Endothelial cell of umbilical vein (primary cell): ENCODE results near the gene PSMC6. TPM values are rescaled to one million over a fixed set of nuclear protein-coding genes. Genes with fewer than 3 reads are reported as not detected.
A peak's percentile ranks its signal among the peaks of the same experiment; 100 is the strongest.

Experiments used
- BruUV-seq: library from RNA; stranded (reverse); fragments of 400-500 nt; replicated peaks from 2 replicates; lab custom pipeline; 2021; lab: Mats Ljungman, UMichigan
- CTCF ChIA-PET: fragments of 300-600, 350-600 bp; sonication (Branson Sonifier 250); formaldehyde crosslinking; loops from one replicate; lab custom pipeline; 2021; ENCODE audit warnings: antibody characterized with exemption, inconsistent platforms; lab: Charles Lee
- POLR2A ChIA-PET: fragments of 300-600, 350-600 bp; sonication (Branson Sonifier 250); formaldehyde crosslinking; loops from one replicate; lab custom pipeline; 2021; ENCODE audit warnings: antibody characterized with exemption, inconsistent platforms; lab: Charles Lee
- DNase-seq: peaks from one replicate; pipeline ENCODE4 v3.0.0-alpha.2; 2011; ENCODE audit warnings: low read depth, low spot score
- FAIRE-seq: peaks from 2 replicates; lab custom pipeline; 2011; peaks lifted over from hg19 to GRCh38; lab: Jason Lieb, UNC
- H2AFZ ChIP-seq: 2 replicates; pipeline ENCODE4 v1.6.0; 2012; ENCODE audit warnings: low read depth, low read length, control low read depth, inconsistent platforms
- H3K27ac ChIP-seq: 2 replicates; pipeline ENCODE4 v1.5.1; 2011; ENCODE audit warnings: low read depth, mild to moderate bottlenecking, control low read depth, low read length, moderate library complexity; ENCODE audit not compliant: insufficient read depth
- H3K27me3 ChIP-seq, 2 experiments: 2 replicates each; pipeline versions ENCODE4 v1.6.0 to v1.6.1; 2011; ENCODE audit warnings: low read length in 2 of 2, mixed read lengths in 1 of 2; ENCODE audit not compliant: control insufficient read depth in 2 of 2, insufficient read depth in 2 of 2
- H3K36me3 ChIP-seq, 2 experiments: 2 replicates in 1 of 2; 3 replicates in 1 of 2; pipeline ENCODE4 v1.5.1; 2011; ENCODE audit warnings: low read length in 2 of 2, mild to moderate bottlenecking in 1 of 2, moderate library complexity in 1 of 2; ENCODE audit not compliant: control insufficient read depth in 2 of 2, insufficient read depth in 2 of 2; ENCODE audit errors: extremely low read depth in 1 of 2
- H3K4me1 ChIP-seq: 3 replicates; pipeline ENCODE4 v1.5.1; 2011; ENCODE audit warnings: mild to moderate bottlenecking, low read length; ENCODE audit not compliant: control insufficient read depth, insufficient read depth; ENCODE audit errors: extremely low read depth
- H3K4me2 ChIP-seq: 2 replicates; pipeline ENCODE4 v1.6.1; 2011; ENCODE audit warnings: low read length, control low read depth, mixed read lengths; ENCODE audit not compliant: insufficient read depth
- H3K4me3 ChIP-seq, 3 experiments: fragments of 200-600 bp in 1 of 3; sonication (generic), shearing (Covaris generic) in 1 of 3; replicated peaks in 1 of 3; 2 replicates each; pipeline ENCODE4 v1.5.1; 2011 to 2016; ENCODE audit warnings: control low read depth in 3 of 3, low read length in 3 of 3, mild to moderate bottlenecking in 2 of 3, inconsistent platforms in 1 of 3, low read depth in 1 of 3, moderate library complexity in 1 of 3; ENCODE audit not compliant: insufficient read depth in 1 of 3
- H3K79me2 ChIP-seq: 2 replicates; pipeline ENCODE4 v1.6.0; 2012; ENCODE audit warnings: low read length, inconsistent platforms; ENCODE audit not compliant: control insufficient read depth, insufficient read depth
- H3K9ac ChIP-seq: replicated peaks from 2 replicates; pipeline ENCODE3; 2011; ENCODE audit warnings: low read length, control low read depth; ENCODE audit not compliant: insufficient read depth; ENCODE audit errors: extremely low read depth
- H3K9me1 ChIP-seq: replicated peaks from 3 replicates; pipeline ENCODE4 v1.6.0; 2011; ENCODE audit warnings: mild to moderate bottlenecking, low read length; ENCODE audit not compliant: control insufficient read depth, insufficient read depth; ENCODE audit errors: extremely low read depth
- H3K9me3 ChIP-seq: replicated peaks from 2 replicates; pipeline ENCODE4 v1.5.1; 2012; ENCODE audit warnings: low read length, inconsistent platforms; ENCODE audit not compliant: control insufficient read depth, insufficient read depth
- H4K20me1 ChIP-seq: replicated peaks from 2 replicates; pipeline ENCODE3; 2011; ENCODE audit warnings: mild to moderate bottlenecking, low read length; ENCODE audit not compliant: control insufficient read depth, insufficient read depth; ENCODE audit errors: extremely low read depth
- EZH2 ChIP-seq: IDR thresholded peaks from 2 replicates; pipeline ENCODE4 v1.6.1; 2012; ENCODE audit warnings: borderline replicate concordance, low read depth, mild to moderate bottlenecking, moderate library complexity, low read length, inconsistent platforms; ENCODE audit not compliant: severe bottlenecking
- FOS ChIP-seq: IDR thresholded peaks from 2 replicates; pipeline ENCODE4 v1.6.1; 2011; ENCODE audit warnings: mild to moderate bottlenecking, low read length, moderate library complexity, borderline replicate concordance; ENCODE audit not compliant: insufficient read depth
- GATA2 ChIP-seq: IDR thresholded peaks from 2 replicates; pipeline ENCODE4 v1.7.0; 2011; ENCODE audit warnings: low read depth, mild to moderate bottlenecking, moderate library complexity, mixed read lengths, low read length; ENCODE audit not compliant: insufficient read length, insufficient read depth
- JUN ChIP-seq: IDR thresholded peaks from 2 replicates; pipeline ENCODE4 v1.6.1; 2011; ENCODE audit warnings: borderline replicate concordance, low read depth; ENCODE audit not compliant: insufficient read length, insufficient read depth
- MAX ChIP-seq: IDR thresholded peaks from 2 replicates; pipeline ENCODE4 v1.6.1; 2011; ENCODE audit not compliant: insufficient read depth, insufficient read length
- MYC ChIP-seq: IDR thresholded peaks from one replicate; pipeline ENCODE4 v1.6.1; 2011; ENCODE audit warnings: mild to moderate bottlenecking, low read depth, low read length
- POLR2A ChIP-seq: IDR thresholded peaks from 2 replicates; pipeline ENCODE4 v1.6.1; 2012; ENCODE audit warnings: low read depth, mild to moderate bottlenecking, control low read depth, low read length
- POLR2AphosphoS5 ChIP-seq: IDR thresholded peaks from 2 replicates; pipeline ENCODE4 v1.6.1; 2012; ENCODE audit warnings: low read depth, mild to moderate bottlenecking, control low read depth, low read length, moderate library complexity; ENCODE audit not compliant: insufficient read depth
- dilution Hi-C: fragments of 300-500 bp; cut with MboI; formaldehyde crosslinking; loops from one replicate; pipeline ENCODE4 v1.15.0; 2019; ENCODE audit warnings: low sequenced_read_pairs; ENCODE audit not compliant: extremely low pct_ligation_motif_present
- intact Hi-C: fragments of 100-400 bp; cut with micrococcal nuclease; formaldehyde crosslinking; loops from one replicate; pipeline ENCODE4 v1.10.0; 2022
- polyA plus RNA-seq, 4 experiments: library from polyadenylated mRNA; depleted of rRNA in 3 of 4; stranded (reverse) in 3 of 4; unstranded in 1 of 4; fragments of >200 nt; gene quantifications; 2 replicates each; pipeline versions ENCODE4 v1.2.1 to v1.2.3, GENCODE V29; 2011 to 2012; ENCODE audit warnings: missing spikeins in 1 of 4
- total RNA-seq: library from RNA; stranded (reverse); gene quantifications from 2 replicates; pipeline ENCODE4 v1.2.3, GENCODE V29; 2021
- TF ChIP-seq, protein P1 (sequence below), 2 donors: IDR thresholded peaks; 1 replicate in 1 of 2; 2 replicates in 1 of 2; pipeline ENCODE4 v1.5.1; 2011; ENCODE audit warnings: low read length in 2 of 2, mild to moderate bottlenecking in 2 of 2, moderate library complexity in 2 of 2, control low read depth in 1 of 2, inconsistent platforms in 1 of 2, low read depth in 1 of 2; ENCODE audit not compliant: insufficient read depth in 1 of 2; ENCODE audit errors: extremely low read depth in 1 of 2

PSMC6 gene
- total and polyA plus RNA-seq, 2 donors (not counting 3 experiments of a cell fraction or from before 2014, with no cell fraction given), result 44.0 to 103 TPM

DNA sequence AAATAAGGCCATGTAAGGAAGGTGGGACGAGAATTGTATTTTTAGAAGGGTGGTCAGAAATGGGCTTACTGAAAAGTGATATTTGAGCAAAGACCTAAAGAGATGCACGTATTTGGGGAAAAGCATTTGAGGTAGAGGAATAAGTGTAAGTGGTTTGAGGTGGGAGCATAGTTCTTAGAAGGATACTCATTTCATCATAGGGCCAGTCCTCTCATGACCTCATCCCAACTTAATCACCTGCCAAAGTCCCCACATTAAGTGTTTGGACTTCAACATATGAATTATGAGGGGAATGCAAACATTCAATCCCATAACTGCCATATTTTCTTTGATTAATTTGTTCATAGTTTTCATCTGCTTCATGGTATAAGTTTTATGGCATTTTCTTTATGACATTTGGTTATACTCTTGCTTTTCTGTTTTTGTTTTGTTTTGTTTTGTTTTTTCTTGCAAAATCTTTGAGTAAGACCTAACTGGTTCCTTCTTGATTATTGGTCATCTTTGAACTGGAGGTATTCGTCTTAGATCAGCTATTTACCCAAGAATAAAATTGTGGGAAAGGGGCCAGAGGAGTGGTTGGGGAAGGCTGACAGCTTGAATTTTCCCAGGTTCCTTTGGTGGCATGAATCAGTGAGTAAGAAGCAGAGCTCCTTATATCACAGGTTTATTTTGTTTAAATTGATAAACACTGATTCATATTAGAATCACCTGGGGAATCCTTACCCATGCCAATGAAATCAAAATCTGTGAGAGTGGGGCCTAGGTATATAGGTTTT, 60.2 kb downstream of the PSMC6 start:
- CTCF ChIA-PET, result interaction anchor here (0.5 kb wide), 1 partner anchor 182 kb away, joined by 3 read pairs; no protein-coding TSS in a partner anchor
- peaks cover 2 to 10% of the 10 kb centered on the region in 2 experiments for H3K36me3 ChIP-seq
- H3K27ac ChIP-seq, result no peak overlapping the region
- no peaks in the 10 kb centered on the region for H3K27me3 ChIP-seq
- no peaks in the 10 kb centered on the region for H4K20me1 ChIP-seq
- H3K9me3 ChIP-seq, result no peaks in the 10 kb centered on the region
- H3K4me3 ChIP-seq, result no peak overlapping the region
- peaks cover 17% of the 10 kb centered on the region for H3K4me1 ChIP-seq
- H3K4me2 ChIP-seq, result no peak overlapping the region
- no TSS peak for BruUV-seq
- DNase-seq, result no peak
- intact Hi-C loops (loop anchor here (5.0 kb wide), 1 partner anchor 35 kb away; the partner anchor contains the start of gene STYX), dilution Hi-C loops (no loop called here)
- no peak for FAIRE-seq
- H3K9ac ChIP-seq, result no peak overlapping the region
- POLR2A ChIA-PET, result interaction anchor here (0.6 kb wide), 1 partner anchor 25 kb away, joined by 3 read pairs; no protein-coding TSS in a partner anchor
- no peaks in the 10 kb centered on the region for H3K9me1 ChIP-seq
- TF ChIP-seq POLR2A (no peak), MYC (no peak), MAX (no peak), JUN (no peak), FOS (no peak)
- no peak overlapping the region for H2AFZ ChIP-seq
- H3K79me2 ChIP-seq, result no peaks in the 10 kb centered on the region

GRCh38 chr14:52769887-52770286, 62.9 kb downstream of the PSMC6 start:
- H3K4me3 ChIP-seq, result no peak overlapping the region
- intact Hi-C loops (loop anchor here (5.0 kb wide), 1 partner anchor 38 kb away; the partner anchor contains the start of gene STYX), dilution Hi-C loops (no loop called here)
- H3K27ac ChIP-seq, result peak overlapping the region; percentile 63
- DNase-seq (peak; percentile 47), FAIRE-seq (no peak)
- ChIA-PET CTCF (interaction anchor here (1.4 kb wide), 1 partner anchor 12 kb away, joined by 3 read pairs; no protein-coding TSS in a partner anchor), POLR2A (no interaction called here)
- peaks cover 17% of the 10 kb centered on the region for H3K4me1 ChIP-seq
- H3K36me3 ChIP-seq, result peaks cover 2 to 11% of the 10 kb centered on the region in 2 experiments
- peak overlapping the region; percentile 81 for H3K4me2 ChIP-seq
- H3K79me2 ChIP-seq, result no peaks in the 10 kb centered on the region
- peak overlapping the region; percentile 37 for H3K9ac ChIP-seq
- no TSS peak for BruUV-seq
- H4K20me1 ChIP-seq, result no peaks in the 10 kb centered on the region
- H3K9me3 ChIP-seq, result no peaks in the 10 kb centered on the region
- TF ChIP-seq POLR2AphosphoS5, result no peak
- TF ChIP-seq MYC, result no peak
- TF ChIP-seq MAX, result no peak
- peak; percentile 34 for TF ChIP-seq JUN
- no peak for TF ChIP-seq POLR2A
- peak; percentile 10 for TF ChIP-seq GATA2
- TF ChIP-seq EZH2, result no peak
- TF ChIP-seq FOS, result peak; percentile 63
- TF ChIP-seq, protein P1, sequence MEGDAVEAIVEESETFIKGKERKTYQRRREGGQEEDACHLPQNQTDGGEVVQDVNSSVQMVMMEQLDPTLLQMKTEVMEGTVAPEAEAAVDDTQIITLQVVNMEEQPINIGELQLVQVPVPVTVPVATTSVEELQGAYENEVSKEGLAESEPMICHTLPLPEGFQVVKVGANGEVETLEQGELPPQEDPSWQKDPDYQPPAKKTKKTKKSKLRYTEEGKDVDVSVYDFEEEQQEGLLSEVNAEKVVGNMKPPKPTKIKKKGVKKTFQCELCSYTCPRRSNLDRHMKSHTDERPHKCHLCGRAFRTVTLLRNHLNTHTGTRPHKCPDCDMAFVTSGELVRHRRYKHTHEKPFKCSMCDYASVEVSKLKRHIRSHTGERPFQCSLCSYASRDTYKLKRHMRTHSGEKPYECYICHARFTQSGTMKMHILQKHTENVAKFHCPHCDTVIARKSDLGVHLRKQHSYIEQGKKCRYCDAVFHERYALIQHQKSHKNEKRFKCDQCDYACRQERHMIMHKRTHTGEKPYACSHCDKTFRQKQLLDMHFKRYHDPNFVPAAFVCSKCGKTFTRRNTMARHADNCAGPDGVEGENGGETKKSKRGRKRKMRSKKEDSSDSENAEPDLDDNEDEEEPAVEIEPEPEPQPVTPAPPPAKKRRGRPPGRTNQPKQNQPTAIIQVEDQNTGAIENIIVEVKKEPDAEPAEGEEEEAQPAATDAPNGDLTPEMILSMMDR (IDR thresholded peaks at IDR 0.05; ENCODE audit: extremely low read depth in 1 of 2, insufficient read depth in 1 of 2, low read depth in 1 of 2, low read length in 2 of 2), result no peak
- no peaks in the 10 kb centered on the region for H3K27me3 ChIP-seq
- H3K9me1 ChIP-seq, result no peaks in the 10 kb centered on the region
- no peak overlapping the region for H2AFZ ChIP-seq
